Cardiac muscle cell (in vitro differentiated cells and primary cell): ENCODE measurements around the gene TMEM151A. TPM values are rescaled to one million over a fixed set of nuclear protein-coding genes. Genes with fewer than 3 reads are reported as not detected.
A peak's percentile ranks its signal among the peaks of the same experiment; 100 is the strongest.
"Not testable (repeated sequence)": the region's sequence is repeated elsewhere in the genome, so short reads cannot be mapped to it uniquely, and the experiment has no call there.

Experiments used
- DNase-seq, 2 donors: peaks; one replicate each; pipeline versions ENCODE4 v3.0.0 to v3.0.0-alpha.2; 2010 to 2017; ENCODE audit warnings: low read depth in 1 of 2, low spot score in 1 of 2
- H3K27ac ChIP-seq: fragments of 200-600 bp; sonication (generic); 2 replicates; pipeline ENCODE4 v1.5.1; 2016
- H3K27me3 ChIP-seq: fragments of 200-600 bp; sonication (generic); 2 replicates; pipeline ENCODE4 v1.6.0; 2016; ENCODE audit warnings: control low read depth
- H3K36me3 ChIP-seq: fragments of 200-600 bp; sonication (generic); 2 replicates; pipeline ENCODE4 v1.5.1; 2016; ENCODE audit warnings: control low read depth
- H3K4me1 ChIP-seq: fragments of 200-600 bp; sonication (generic); 2 replicates; pipeline ENCODE4 v1.8.1; 2017; ENCODE audit warnings: low read depth, mild to moderate bottlenecking, mixed run types
- H3K4me3 ChIP-seq: fragments of 200-600 bp; sonication (generic); 2 replicates; pipeline ENCODE4 v1.5.1; 2016; ENCODE audit warnings: mild to moderate bottlenecking
- H3K9me3 ChIP-seq: fragments of 200-600 bp; sonication (generic); 2 replicates; pipeline ENCODE4 v1.5.1; 2017; ENCODE audit warnings: low read depth, mild to moderate bottlenecking, control low read depth
- polyA plus RNA-seq: library from polyadenylated mRNA; unstranded; fragments of >200 nt; fragmentation: Nextera tagmentation; extraction: Ambion mirVana; gene quantifications from 2 replicates; pipeline ENCODE4 v1.2.1, GENCODE V29; 2016
- total RNA-seq: library from RNA; depleted of rRNA; stranded (reverse); fragments of >200 nt; gene quantifications from 2 replicates; pipeline ENCODE4 v1.2.3, GENCODE V29; 2016
- TF ChIP-seq, protein P1 (sequence below): IDR thresholded peaks from 2 replicates; pipeline ENCODE4 v1.5.1; 2012; ENCODE audit warnings: low read depth, mild to moderate bottlenecking, low read length

TMEM151A gene
- total and polyA plus RNA-seq, 2 experiments from 2014 or later: 2.0 to 2.6 TPM

DNA sequence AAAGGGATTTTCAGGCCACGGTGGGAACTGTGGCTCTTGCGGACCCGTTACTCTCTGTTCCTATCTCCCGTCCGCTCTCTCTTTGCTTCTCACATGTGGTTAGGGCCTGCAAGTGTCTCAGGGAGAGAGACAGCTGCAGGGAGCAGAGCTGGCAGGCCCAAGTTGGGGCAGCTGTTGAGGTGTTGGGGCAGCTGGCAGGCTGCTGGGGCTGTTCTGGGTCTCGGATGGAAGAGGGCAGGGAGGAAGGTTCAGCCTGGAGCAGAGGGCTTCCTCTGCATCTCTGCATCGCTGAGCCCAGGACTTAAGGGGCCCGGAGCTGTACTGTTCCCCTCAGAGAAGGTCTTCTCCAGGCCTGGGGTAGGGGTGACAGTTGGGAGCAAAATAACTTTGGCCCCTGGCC lies 16.3 kb upstream of the TMEM151A start:
- Histone ChIP-seq H3K27me3 (peaks cover 13% of the 10 kb centered on the region), H3K9me3 (no peaks in the 10 kb centered on the region), H3K4me3 (no peak overlapping the region), H3K27ac (no peak overlapping the region), H3K36me3 (peaks cover 33% of the 10 kb centered on the region), H3K4me1 (no peaks in the 10 kb centered on the region)
- TF ChIP-seq, protein P1, sequence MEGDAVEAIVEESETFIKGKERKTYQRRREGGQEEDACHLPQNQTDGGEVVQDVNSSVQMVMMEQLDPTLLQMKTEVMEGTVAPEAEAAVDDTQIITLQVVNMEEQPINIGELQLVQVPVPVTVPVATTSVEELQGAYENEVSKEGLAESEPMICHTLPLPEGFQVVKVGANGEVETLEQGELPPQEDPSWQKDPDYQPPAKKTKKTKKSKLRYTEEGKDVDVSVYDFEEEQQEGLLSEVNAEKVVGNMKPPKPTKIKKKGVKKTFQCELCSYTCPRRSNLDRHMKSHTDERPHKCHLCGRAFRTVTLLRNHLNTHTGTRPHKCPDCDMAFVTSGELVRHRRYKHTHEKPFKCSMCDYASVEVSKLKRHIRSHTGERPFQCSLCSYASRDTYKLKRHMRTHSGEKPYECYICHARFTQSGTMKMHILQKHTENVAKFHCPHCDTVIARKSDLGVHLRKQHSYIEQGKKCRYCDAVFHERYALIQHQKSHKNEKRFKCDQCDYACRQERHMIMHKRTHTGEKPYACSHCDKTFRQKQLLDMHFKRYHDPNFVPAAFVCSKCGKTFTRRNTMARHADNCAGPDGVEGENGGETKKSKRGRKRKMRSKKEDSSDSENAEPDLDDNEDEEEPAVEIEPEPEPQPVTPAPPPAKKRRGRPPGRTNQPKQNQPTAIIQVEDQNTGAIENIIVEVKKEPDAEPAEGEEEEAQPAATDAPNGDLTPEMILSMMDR: no peak
- no peak for DNase-seq

DNA sequence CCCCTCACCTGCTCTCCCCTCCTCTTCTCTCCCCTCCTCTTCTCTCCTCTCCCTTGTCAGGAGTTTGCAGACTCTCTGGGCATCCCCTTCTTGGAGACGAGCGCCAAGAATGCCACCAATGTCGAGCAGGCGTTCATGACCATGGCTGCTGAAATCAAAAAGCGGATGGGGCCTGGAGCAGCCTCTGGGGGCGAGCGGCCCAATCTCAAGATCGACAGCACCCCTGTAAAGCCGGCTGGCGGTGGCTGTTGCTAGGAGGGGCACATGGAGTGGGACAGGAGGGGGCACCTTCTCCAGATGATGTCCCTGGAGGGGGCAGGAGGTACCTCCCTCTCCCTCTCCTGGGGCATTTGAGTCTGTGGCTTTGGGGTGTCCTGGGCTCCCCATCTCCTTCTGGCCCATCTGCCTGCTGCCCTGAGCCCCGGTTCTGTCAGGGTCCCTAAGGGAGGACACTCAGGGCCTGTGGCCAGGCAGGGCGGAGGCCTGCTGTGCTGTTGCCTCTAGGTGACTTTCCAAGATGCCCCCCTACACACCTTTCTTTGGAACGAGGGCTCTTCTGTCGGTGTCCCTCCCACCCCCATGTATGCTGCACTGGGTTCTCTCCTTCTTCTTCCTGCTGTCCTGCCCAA lies 15.6 kb upstream of the TMEM151A start:
- H3K27ac ChIP-seq: no peak overlapping the region

DNA sequence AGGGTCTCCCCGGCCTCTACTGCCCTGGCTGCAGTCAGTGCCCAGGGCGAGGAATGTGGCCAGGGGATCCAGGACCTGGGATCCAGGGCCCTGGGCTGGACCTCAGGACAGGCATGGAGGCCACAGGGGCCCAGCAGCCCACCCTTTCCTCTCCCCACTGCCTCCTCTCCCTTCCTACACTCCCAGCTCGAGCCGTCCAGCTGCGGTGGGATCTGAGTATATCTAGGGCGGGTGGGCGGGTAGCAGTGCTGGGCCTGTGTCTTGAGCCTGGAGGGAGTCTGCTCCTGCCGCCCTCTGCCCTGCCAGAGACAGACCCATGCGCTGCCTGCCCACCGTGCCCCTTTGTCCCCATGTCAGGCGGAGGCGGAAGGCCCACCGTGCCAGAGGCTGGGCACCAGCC lies 15.1 kb upstream of the TMEM151A start:
- H3K4me3 ChIP-seq, H3K4me1 ChIP-seq, DNase-seq, H3K27ac ChIP-seq, H3K9me3 ChIP-seq: not testable (repeated sequence)
- H3K36me3 ChIP-seq: peaks cover 33% of the 10 kb centered on the region
- peaks cover 13% of the 10 kb centered on the region for H3K27me3 ChIP-seq

More for the DNA sequence above, 15.6 kb upstream of the TMEM151A start:
- Histone ChIP-seq H3K4me3 (no peak overlapping the region), H3K27me3 (peaks cover 13% of the 10 kb centered on the region), H3K9me3 (no peaks in the 10 kb centered on the region), H3K36me3 (peaks cover 33% of the 10 kb centered on the region), H3K4me1 (no peaks in the 10 kb centered on the region)
- TF ChIP-seq, protein P1: no peak
- DNase-seq: no peak

DNA sequence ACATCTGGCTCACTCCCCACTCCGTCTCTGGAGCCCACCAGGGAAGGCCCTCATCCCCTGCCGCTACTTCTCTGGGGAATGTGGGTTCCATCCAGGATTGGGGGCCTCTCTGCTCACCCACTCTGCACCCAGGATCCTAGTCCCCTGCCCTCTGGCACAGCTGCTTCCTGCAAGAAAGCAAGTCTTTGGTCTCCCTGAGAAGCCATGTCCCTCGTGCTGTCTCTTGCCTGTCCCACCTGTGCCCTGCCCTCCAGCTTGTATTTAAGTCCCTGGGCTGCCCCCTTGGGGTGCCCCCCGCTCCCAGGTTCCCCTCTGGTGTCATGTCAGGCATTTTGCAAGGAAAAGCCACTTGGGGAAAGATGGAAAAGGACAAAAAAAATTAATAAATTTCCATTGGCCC lies 14.6 kb upstream of the TMEM151A start:
- not testable (repeated sequence) for H3K9me3 ChIP-seq, H3K4me1 ChIP-seq, H3K4me3 ChIP-seq, DNase-seq, H3K27ac ChIP-seq
- H3K36me3 ChIP-seq: peaks cover 30% of the 10 kb centered on the region
- H3K27me3 ChIP-seq: peaks cover 13% of the 10 kb centered on the region

DNA sequence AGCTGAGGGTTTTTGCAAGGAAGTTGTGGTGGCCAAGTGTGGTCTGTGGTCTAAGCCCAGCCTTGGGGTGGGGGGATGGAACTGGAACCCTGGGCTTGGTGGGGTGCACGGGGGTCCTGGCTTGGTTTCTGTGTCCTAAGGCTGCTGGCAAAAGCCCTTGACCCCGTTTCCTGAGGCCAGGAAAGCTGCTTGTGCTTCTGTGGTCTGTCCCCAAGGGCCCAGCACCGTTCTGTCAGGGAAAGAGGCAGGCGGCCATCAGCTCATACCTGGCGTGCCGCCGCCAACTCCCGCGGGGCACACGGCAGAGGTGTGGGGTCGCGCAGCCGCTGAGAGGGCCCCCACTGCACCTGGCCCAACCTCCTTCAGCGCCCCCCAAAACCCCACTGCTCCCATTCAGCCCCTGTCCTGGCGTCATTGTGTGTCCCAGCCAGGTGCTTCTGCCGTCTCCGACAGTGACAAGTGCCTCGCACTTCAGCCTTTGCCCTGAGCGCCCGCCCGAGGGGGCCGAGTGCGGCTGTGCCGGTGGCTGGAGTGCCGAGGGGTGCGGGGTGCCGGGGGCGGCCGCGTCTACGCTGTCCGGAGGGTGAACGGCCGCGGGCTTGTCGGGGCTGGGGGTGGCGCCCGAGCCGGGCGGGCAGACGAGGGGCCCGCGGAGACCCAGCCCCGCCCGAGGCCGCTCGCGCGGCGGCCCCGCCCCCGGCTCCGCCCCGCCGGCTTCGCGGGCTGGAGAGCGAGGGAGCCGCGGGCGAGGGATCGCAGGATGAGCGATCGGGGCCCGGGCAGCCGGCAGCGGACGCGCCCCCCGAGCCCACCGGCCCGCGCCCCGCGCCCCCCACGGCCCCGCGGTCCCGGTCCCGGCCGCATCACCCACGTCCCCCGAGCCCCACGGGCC lies 14.0 kb upstream of the TMEM151A start, which contains the start of gene CNIH2:
TSS of gene CNIH2 (plus strand) at position 705 of the 892 bp plus-strand sequence. CDS start 282 bp downstream, outside the sequence.
- H3K27me3 ChIP-seq: peaks cover 13% of the 10 kb centered on the region
- H3K4me1 ChIP-seq: no peaks in the 10 kb centered on the region
- peak; percentile 16 to 67 for DNase-seq
- no peak within 1 kb of the TSS for H3K27ac ChIP-seq
- no peaks in the 10 kb centered on the region for H3K9me3 ChIP-seq
- TF ChIP-seq, protein P1: no peak
- peak within 1 kb of the TSS; percentile 41 for H3K4me3 ChIP-seq
- peaks cover 24% of the 10 kb centered on the region for H3K36me3 ChIP-seq

DNA sequence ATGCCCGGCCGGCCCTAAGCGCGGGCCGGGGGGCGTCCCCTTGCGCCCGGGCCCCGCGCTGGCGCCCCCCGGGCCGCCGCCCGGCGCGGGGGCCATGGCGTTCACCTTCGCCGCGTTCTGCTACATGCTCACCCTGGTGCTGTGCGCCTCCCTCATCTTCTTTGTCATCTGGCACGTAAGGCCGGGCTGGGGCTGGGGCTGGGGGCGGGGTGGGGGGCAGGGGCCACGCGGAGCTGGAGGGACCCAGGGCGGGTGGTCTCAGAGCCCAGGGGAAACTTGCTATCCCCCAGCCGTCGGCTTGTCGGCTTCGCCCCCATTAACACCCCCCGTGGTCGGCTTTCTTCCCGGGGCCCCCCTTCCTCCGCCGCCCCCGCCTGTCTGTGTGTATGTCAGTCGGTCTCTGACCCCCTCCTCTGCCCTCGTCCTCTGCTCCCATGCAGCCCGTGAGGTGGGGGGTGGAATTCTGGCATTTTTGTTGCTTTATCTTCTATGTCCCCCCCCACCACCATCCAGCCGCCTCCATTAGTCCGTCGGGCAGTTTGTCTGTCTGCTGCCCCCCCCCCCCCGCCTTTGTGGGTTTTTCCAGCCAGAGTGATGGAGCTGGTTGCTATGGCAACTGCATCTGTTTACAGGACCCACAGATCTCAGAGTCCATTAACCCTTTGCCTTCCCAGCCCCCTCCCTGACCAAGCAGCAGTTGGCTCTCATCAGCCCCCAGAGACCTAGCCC lies 13.2 kb upstream of the TMEM151A start:
- H3K36me3 ChIP-seq: peaks cover 16% of the 10 kb centered on the region
- peaks cover 13% of the 10 kb centered on the region for H3K27me3 ChIP-seq
- peak overlapping the region; percentile 27 for H3K4me3 ChIP-seq
- peak in 1 of 2 donors; percentile 30 for DNase-seq
- H3K4me1 ChIP-seq: no peaks in the 10 kb centered on the region
- H3K9me3 ChIP-seq: no peaks in the 10 kb centered on the region
- TF ChIP-seq, protein P1: no peak
- no peak overlapping the region for H3K27ac ChIP-seq
